Neural progenitor cell (in vitro differentiated cells): Measurements from ENCODE around the gene GART.

Experiments
- CTCF ChIP-seq: fragments of 200-600 bp; sonication (generic); IDR thresholded peaks from 2 replicates; pipeline ENCODE4 v1.5.1; 2017; ENCODE audit warnings: antibody characterized with exemption, mild to moderate bottlenecking
- EZH2 ChIP-seq: fragments of 200-600 bp; sonication (generic); IDR thresholded peaks from 2 replicates; pipeline ENCODE4 v1.6.1; 2017; ENCODE audit warnings: antibody characterized with exemption, mild to moderate bottlenecking, moderate library complexity

GRCh38 chr21:33505833-33506232 lies 36.1 kb downstream of the GART start:
- TF ChIP-seq EZH2 (no peak), CTCF (no peak)
